Measurements from ENCODE around the gene THSD4. TPM values are rescaled to one million over a fixed set of nuclear protein-coding genes. Genes with fewer than 3 reads are reported as not detected.
A peak's percentile ranks its signal among the peaks of the same experiment; 100 is the strongest.

THSD4 gene
- total RNA-seq, 3 donors from 2014 or later: 18.3 to 46.2 (median 27.1) TPM

GRCh38 chr15:71111181-71111565, 4.1 kb upstream of the THSD4 start:
- H3K36me3 ChIP-seq (ENCODE audit: low read depth): no peaks in the 10 kb centered on the region
- intact Hi-C loops (cut with DNase I, micrococcal nuclease): no loop called here
- H3K4me3 ChIP-seq: no peak overlapping the region
- no peaks in the 10 kb centered on the region for H3K9me3 ChIP-seq
- DNase-seq (no peak), ATAC-seq (no peak)
- H3K4me1 ChIP-seq (ENCODE audit: low read depth): peaks cover 15% of the 10 kb centered on the region
- no peak for TF ChIP-seq CTCF (IDR thresholded peaks at IDR 0.05)

- DNase-seq: no peak
These were observed 3.3 kb upstream of the THSD4 start for GRCh38 chr15:71111950-71112349.

GRCh38 chr15:71112429-71112828, 2.8 kb upstream of the THSD4 start:
- Histone ChIP-seq H3K36me3 (ENCODE audit: low read depth) (no peaks in the 10 kb centered on the region), H3K4me3 (no peak overlapping the region), H3K4me1 (ENCODE audit: low read depth) (peaks cover 25% of the 10 kb centered on the region), H3K9me3 (no peaks in the 10 kb centered on the region)
- DNase-seq (no peak), ATAC-seq (no peak)
- no peak for TF ChIP-seq CTCF (IDR thresholded peaks at IDR 0.05)
- intact Hi-C loops (cut with DNase I, micrococcal nuclease): no loop called here

More at GRCh38 chr15:71111950-71112349, 3.3 kb upstream of the THSD4 start:
- ATAC-seq: no peak
- no peak overlapping the region for H3K4me3 ChIP-seq
- TF ChIP-seq CTCF (IDR thresholded peaks at IDR 0.05): no peak
- H3K36me3 ChIP-seq (ENCODE audit: low read depth): no peaks in the 10 kb centered on the region
- H3K9me3 ChIP-seq: no peaks in the 10 kb centered on the region
- intact Hi-C loops (cut with DNase I, micrococcal nuclease): no loop called here
- peaks cover 22% of the 10 kb centered on the region for H3K4me1 ChIP-seq (ENCODE audit: low read depth)

GRCh38 chr15:71114066-71114680, 1.1 kb upstream of the THSD4 start:
- DNase-seq (no peak), ATAC-seq (no peak)

GRCh38 chr15:71115567-71116351, 488 bp downstream of the THSD4 start:
- no peaks in the 10 kb centered on the region for H3K9me3 ChIP-seq
- peak overlapping the region; percentile 34 for H3K4me3 ChIP-seq
- no peaks in the 10 kb centered on the region for H3K36me3 ChIP-seq (ENCODE audit: low read depth)
- DNase-seq (peak; percentile 69 to 82 (median 77)), ATAC-seq (peak; percentile 75)
- intact Hi-C loops (cut with DNase I, micrococcal nuclease): loop anchor here in 1 of 2 donors (5.0 kb wide), 1 partner anchor 327 kb away; no protein-coding TSS in a partner anchor
- TF ChIP-seq CTCF (IDR thresholded peaks at IDR 0.05): no peak
- peaks cover 25% of the 10 kb centered on the region for H3K4me1 ChIP-seq (ENCODE audit: low read depth)

More at GRCh38 chr15:71114066-71114680, 1.1 kb upstream of the THSD4 start:
- Histone ChIP-seq H3K36me3 (ENCODE audit: low read depth) (no peaks in the 10 kb centered on the region), H3K4me1 (ENCODE audit: low read depth) (peaks cover 25% of the 10 kb centered on the region), H3K4me3 (no peak overlapping the region), H3K9me3 (no peaks in the 10 kb centered on the region)
- TF ChIP-seq CTCF (IDR thresholded peaks at IDR 0.05): no peak
- intact Hi-C loops (cut with DNase I, micrococcal nuclease): no loop called here

Measured in mucosa of descending colon (tissue), 3 donors.